Breast epithelium (tissue), 4 donors: ENCODE data around the gene PCSK2. TPM values are rescaled to one million over a fixed set of nuclear protein-coding genes. Genes with fewer than 3 reads are reported as not detected.
"Not testable (repeated sequence)": the region's sequence is repeated elsewhere in the genome, so short reads cannot be mapped to it uniquely, and the experiment has no call there.

Experiments
- DNase-seq, 2 donors: peaks; one replicate each; pipeline ENCODE4 v3.0.0-alpha.2; 2019; ENCODE audit warnings: low spot score in 2 of 2
- H3K27ac ChIP-seq, 2 donors: fragments of 200-600 bp; sonication (generic) in 1 of 2; one replicate each; pipeline ENCODE4 v1.5.1; 2016 to 2019; ENCODE audit warnings: mild to moderate bottlenecking in 1 of 2
- H3K27me3 ChIP-seq, 2 donors: fragments of 200-600 bp; sonication (generic) in 1 of 2; one replicate each; pipeline versions ENCODE4 v1.5.1 to v1.6.0; 2017 to 2019; ENCODE audit warnings: control low read depth in 1 of 2, mild to moderate bottlenecking in 1 of 2
- H3K36me3 ChIP-seq: fragments of 200-600 bp; one replicate; pipeline ENCODE4 v1.5.1; 2019
- H3K4me1 ChIP-seq, 2 donors: fragments of 200-600 bp; sonication (generic); one replicate each; pipeline ENCODE4 v1.5.1; 2016 to 2019; ENCODE audit warnings: control low read depth in 1 of 2
- H3K4me3 ChIP-seq, 3 donors: fragments of 200-600 bp; sonication (generic); 1 replicate in 2 of 3; 2 replicates in 1 of 3; pipeline ENCODE4 v1.5.1; 2016 to 2019; ENCODE audit warnings: mild to moderate bottlenecking in 3 of 3, moderate library complexity in 2 of 3
- H3K9me3 ChIP-seq, 2 donors: fragments of 200-600 bp; sonication (generic) in 1 of 2; one replicate each; pipeline ENCODE4 v1.5.1; 2016 to 2019; ENCODE audit warnings: control low read depth in 1 of 2
- CTCF ChIP-seq, 3 donors: fragments of 450-650 bp; IDR thresholded peaks; one replicate each; pipeline ENCODE4 v1.5.1; 2016 to 2017; ENCODE audit warnings: antibody characterized with exemption in 3 of 3, mild to moderate bottlenecking in 3 of 3, moderate library complexity in 3 of 3
- POLR2A ChIP-seq: fragments of 450-650 bp; IDR thresholded peaks from one replicate; pipeline ENCODE4 v1.6.1; 2016; ENCODE audit warnings: antibody characterized with exemption, mild to moderate bottlenecking, moderate library complexity
- POLR2AphosphoS5 ChIP-seq, 3 donors: sonication (generic); formaldehyde crosslinking; IDR thresholded peaks; one replicate each; pipeline ENCODE4 v1.6.1; 2017; ENCODE audit warnings: antibody characterized with exemption in 3 of 3
- intact Hi-C: fragments of 100-400 bp; cut with DNase I; formaldehyde crosslinking; loops from one replicate; pipeline ENCODE4 v1.15.1; 2023; ENCODE audit warnings: low total_unique reads
- total RNA-seq, 3 donors: library from RNA; depleted of rRNA; stranded (reverse); fragments of >200 nt; gene quantifications; one replicate each; pipeline ENCODE4 v1.1.0, GENCODE V29; 2016

The PCSK2 gene
- total RNA-seq, 3 donors from 2014 or later, result 0.16 TPM; not detected in 2

- Histone ChIP-seq H3K36me3 (no peaks in the 10 kb centered on the region), H3K27ac (no peak overlapping the region), H3K27me3 (no peaks in the 10 kb centered on the region), H3K9me3 (no peaks in the 10 kb centered on the region), H3K4me3 (no peak overlapping the region), H3K4me1 (no peaks in the 10 kb centered on the region)
- DNase-seq, result no peak
- intact Hi-C loops, result no loop called here
- TF ChIP-seq POLR2A (no peak), POLR2AphosphoS5 (IDR thresholded peaks at IDR 0.05) (no peak), CTCF (IDR thresholded peaks at IDR 0.05) (no peak)
Measured at GRCh38 chr20:17215167-17215566, 11.7 kb upstream of the PCSK2 start.

GRCh38 chr20:17219856-17220255 is 7.0 kb upstream of the PCSK2 start:
- H3K4me3 ChIP-seq, DNase-seq, H3K36me3 ChIP-seq, H3K9me3 ChIP-seq, intact Hi-C loops, H3K4me1 ChIP-seq, H3K27ac ChIP-seq: not testable (repeated sequence)
- H3K27me3 ChIP-seq, result peaks cover 0 to 11% of the 10 kb centered on the region in 2 donors

DNA sequence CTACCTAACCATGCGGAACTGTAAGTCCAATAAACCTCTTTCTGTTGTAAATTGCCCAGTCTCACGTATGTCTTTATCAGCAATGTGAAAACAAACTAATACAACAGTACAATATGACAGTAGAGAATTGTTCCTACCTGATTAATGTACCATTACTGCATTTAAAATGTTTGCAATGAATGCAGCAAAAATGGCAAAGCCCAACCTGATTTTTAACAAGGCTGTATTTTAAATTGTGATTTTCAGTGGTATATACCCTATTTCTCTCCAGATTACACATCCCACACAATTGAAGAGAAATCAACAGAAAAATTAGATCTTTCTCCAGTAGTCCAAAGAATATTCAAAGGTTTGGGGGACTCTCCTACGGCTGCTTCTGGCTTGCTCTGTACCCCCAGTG is 3.3 kb upstream of the PCSK2 start:
- peaks cover 0 to 46% of the 10 kb centered on the region in 2 donors for H3K27me3 ChIP-seq
- intact Hi-C loops, result no loop called here

GRCh38 chr20:17225851-17226409 is 910 bp upstream of the PCSK2 start:
- Histone ChIP-seq H3K9me3 (no peaks in the 10 kb centered on the region), H3K4me1 (peaks cover 0 to 5% of the 10 kb centered on the region in 2 donors), H3K27me3 (peaks cover 0 to 67% of the 10 kb centered on the region in 2 donors), H3K4me3 (peak overlapping the region; percentile 26 to 44 (median 41)), H3K27ac (no peak overlapping the region), H3K36me3 (no peaks in the 10 kb centered on the region)
- DNase-seq, result peak in 1 of 2 donors; percentile 48
- intact Hi-C loops, result no loop called here
- TF ChIP-seq POLR2A (no peak), POLR2AphosphoS5 (IDR thresholded peaks at IDR 0.05) (no peak), CTCF (IDR thresholded peaks at IDR 0.05) (no peak)

More for the DNA sequence above, 3.3 kb upstream of the PCSK2 start:
- H3K4me1 ChIP-seq, result peaks cover 0 to 5% of the 10 kb centered on the region in 2 donors
- H3K4me3 ChIP-seq, result no peak overlapping the region
- no peaks in the 10 kb centered on the region for H3K9me3 ChIP-seq
- TF ChIP-seq POLR2AphosphoS5 (IDR thresholded peaks at IDR 0.05), result no peak
- no peak for TF ChIP-seq POLR2A
- TF ChIP-seq CTCF (IDR thresholded peaks at IDR 0.05), result no peak
- H3K27ac ChIP-seq, result no peak overlapping the region
- H3K36me3 ChIP-seq, result no peaks in the 10 kb centered on the region
- no peak for DNase-seq

DNA sequence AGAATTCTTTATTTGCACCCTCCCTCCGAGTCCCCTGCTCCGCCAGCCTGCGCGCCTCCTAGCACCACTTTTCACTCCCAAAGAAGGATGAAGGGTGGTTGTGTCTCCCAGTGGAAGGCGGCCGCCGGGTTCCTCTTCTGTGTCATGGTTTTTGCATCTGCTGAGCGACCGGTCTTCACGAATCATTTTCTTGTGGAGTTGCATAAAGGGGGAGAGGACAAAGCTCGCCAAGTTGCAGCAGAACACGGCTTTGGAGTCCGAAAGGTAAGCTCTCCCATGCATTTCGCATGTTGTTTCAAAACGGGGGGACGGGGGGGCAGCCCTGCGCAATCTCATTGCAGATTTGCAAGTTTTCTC is 357 bp downstream of the PCSK2 start:
- Histone ChIP-seq H3K27me3 (peaks cover 0 to 76% of the 10 kb centered on the region in 2 donors), H3K9me3 (no peaks in the 10 kb centered on the region), H3K4me1 (peaks cover 0 to 5% of the 10 kb centered on the region in 2 donors), H3K36me3 (no peaks in the 10 kb centered on the region), H3K4me3 (peak overlapping the region in 1 of 3 donors; percentile 44), H3K27ac (no peak overlapping the region)
- no peak for DNase-seq
- intact Hi-C loops, result no loop called here
- TF ChIP-seq CTCF (IDR thresholded peaks at IDR 0.05), result no peak
- no peak for TF ChIP-seq POLR2A
- no peak for TF ChIP-seq POLR2AphosphoS5 (IDR thresholded peaks at IDR 0.05)
